Activated CD8-positive, alpha-beta memory T cell treated with anti-CD3 and anti-CD28 coated beads for 36 hours (primary cell): Measurements from ENCODE around the gene DAAM1. TPM values are rescaled to one million over a fixed set of nuclear protein-coding genes. Genes with fewer than 3 reads are reported as not detected.

ENCODE experiments used
- CTCF ChIA-PET: fragments of 350-600 bp; sonication (Branson Sonifier 250); formaldehyde crosslinking; loops from one replicate; lab custom pipeline; 2021; ENCODE audit warnings: antibody characterized with exemption; lab: Charles Lee
- POLR2A ChIA-PET: fragments of 350-600 bp; sonication (Branson Sonifier 250); formaldehyde crosslinking; loops from one replicate; lab custom pipeline; 2021; ENCODE audit warnings: antibody characterized with exemption; lab: Charles Lee
- total RNA-seq, 2 experiments: library from RNA; stranded (reverse); gene quantifications; one replicate each; pipeline ENCODE4 v1.2.3, GENCODE V29; 2021

The DAAM1 gene
- total RNA-seq, 2 experiments from 2014 or later = 9.4 to 9.7 TPM

DNA sequence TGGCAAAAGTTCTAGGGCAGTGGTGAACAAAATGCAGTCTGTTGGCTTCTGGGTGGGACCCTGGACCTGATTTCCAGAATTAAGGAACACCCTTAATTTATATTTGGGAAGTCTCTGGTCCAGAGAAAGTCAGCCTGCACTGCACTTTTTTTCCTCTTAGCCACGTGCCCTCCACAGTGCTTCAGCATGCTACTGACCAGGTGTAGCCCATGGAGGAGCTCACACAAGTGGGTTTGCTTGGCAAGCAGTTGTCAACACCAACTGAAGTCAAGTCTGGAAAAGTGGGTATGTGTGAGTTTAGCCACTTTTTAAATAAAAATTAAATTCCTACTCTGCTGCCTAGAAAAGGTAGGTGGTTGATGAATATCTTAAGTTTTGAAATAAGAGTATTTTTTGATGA is 111.3 kb downstream of the DAAM1 start:
- CTCF ChIA-PET = interaction anchor here (0.5 kb wide), 1 partner anchor 119 kb away, joined by 3 read pairs; no protein-coding TSS in a partner anchor
- POLR2A ChIA-PET = no interaction called here

DNA sequence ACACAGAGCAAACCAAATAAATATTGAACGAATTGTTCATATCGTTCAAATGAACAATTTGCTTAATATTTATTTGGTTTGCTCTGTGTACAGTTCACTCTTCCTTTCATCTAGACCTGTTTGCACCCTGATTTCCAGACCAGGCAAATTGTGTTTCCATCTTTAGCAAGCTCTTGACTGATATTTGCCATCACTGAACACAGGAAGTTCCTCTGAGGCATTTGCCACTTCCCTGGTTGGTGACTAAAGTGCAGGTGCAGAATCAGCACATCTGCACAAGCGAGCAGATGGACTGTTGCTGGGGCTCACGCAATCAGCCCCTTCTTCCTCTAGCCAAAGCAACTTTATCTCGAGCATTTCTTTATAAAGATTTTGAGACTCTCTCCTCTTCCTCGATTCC is 112.9 kb downstream of the DAAM1 start:
- POLR2A ChIA-PET = no interaction called here
- CTCF ChIA-PET = no interaction called here

DNA sequence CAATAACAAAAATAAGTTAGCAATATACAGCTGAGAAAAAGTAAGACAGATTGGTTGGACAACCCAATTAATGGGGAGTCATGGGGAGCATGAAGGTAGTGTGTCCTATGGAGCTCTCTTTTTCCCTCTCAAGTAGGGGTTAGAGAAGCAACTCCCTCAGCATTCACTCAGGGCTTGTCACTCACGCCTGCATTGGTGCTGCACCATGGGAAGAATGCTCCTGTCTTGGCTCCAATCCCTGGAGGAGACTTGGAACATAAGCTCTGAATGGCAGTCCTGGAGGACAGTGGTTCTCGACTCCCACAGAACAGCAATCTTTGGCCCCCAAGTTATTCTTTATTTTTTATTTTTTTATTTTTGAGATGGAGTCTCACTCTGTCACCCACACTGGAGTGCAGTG is 113.8 kb downstream of the DAAM1 start:
- CTCF ChIA-PET = no interaction called here
- POLR2A ChIA-PET = no interaction called here

DNA sequence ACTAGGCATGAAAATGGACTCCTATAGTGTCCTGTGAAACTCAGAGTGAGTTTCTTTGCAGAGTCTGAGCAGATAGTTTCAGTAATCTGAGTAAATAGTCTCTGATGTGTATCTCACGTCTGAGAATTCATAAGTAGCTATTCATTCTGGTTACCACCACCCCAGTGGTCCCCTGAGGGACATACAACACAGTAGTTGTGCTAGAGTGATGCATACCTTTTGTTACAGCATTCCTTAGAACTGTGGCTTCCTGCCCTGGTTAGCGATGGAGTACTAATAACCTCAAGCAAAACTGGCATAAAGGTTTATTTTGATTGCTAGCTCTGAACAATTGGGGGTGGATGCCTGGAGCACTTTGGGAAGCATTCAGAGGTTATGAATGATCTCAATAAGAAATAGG is 114.7 kb downstream of the DAAM1 start:
- ChIA-PET CTCF (interaction anchor here (1.2 kb wide), 1 partner anchor 12 kb away, joined by 4 read pairs; no protein-coding TSS in a partner anchor), POLR2A (no interaction called here)

DNA sequence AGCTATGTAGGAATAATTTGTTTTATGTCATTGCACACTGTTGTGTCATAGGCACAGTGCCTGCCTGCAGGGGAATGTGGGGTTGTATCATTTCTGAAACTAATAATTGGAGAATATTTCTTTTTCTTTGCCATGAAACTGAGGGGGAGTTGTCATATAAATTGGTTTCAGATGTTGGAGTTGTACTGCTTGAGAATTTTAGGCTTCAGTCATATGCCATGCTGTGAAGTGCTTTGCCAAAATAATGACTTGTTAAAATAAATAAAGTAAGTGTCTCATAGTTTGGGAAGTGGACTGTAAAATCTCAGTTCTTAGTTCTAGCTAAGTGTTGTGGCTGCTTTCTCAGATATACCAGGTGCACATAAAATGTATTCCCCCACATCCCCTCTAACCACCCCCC is 116.8 kb downstream of the DAAM1 start:
- ChIA-PET CTCF (interaction anchor here (1.1 kb wide), 1 partner anchor 14 kb away, joined by 3 read pairs; no protein-coding TSS in a partner anchor), POLR2A (no interaction called here)

DNA sequence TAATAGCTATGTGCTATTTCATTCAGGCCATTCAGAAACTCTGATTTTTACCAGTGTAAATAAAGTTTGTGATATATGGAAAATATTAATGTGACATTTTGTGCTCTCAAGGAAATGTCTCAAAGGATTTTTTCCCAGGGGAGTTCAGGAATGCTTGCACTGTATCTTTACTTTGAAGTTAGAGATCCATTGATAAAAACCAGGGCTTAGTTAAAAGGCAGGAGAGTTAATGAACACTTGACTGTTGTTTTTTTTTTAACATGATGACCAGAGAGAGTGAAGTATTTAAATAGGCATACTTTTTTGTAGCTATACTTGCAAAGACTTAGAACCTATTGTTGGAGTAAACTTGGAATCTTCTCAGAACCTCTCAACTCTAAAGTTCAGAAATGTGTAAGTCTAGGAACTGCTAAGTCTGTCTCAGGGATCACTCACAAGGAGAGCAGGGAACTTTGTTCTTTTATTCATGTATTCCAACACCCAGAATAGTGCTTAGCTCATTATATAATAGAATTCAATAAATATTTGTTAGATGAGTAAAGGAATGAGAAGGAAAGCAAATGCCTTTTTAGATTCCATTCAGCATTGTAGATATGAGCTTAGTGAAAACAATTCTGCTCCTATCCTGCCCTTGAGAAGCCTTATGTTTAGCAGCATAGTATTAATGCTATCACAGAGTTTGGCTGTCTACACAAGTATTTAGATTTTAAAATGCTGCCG is 117.5 kb downstream of the DAAM1 start:
- ChIA-PET POLR2A (no interaction called here), CTCF (interaction anchor here (1.1 kb wide), 1 partner anchor 13 kb away, joined by 3 read pairs; no protein-coding TSS in a partner anchor)

DNA sequence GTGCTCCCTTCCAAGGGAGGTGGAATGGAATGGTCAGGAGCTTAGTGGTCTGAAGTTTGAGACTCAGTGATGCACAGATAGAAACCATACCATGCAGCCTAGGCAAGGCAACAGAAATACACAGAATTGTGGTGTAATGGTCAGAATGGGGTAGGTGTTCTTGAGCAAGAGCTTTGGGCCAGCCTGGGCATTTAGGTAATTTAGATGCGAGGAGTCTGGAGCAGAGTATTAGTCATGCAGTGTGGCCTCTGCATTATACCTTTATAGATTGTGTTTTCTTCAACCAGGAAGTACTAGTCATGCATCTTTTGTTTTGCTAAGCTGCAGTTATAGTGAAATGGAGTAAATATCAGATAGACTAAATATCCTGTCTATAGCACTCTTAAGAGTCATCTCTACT is 118.3 kb downstream of the DAAM1 start:
- ChIA-PET CTCF (no interaction called here), POLR2A (no interaction called here)

DNA sequence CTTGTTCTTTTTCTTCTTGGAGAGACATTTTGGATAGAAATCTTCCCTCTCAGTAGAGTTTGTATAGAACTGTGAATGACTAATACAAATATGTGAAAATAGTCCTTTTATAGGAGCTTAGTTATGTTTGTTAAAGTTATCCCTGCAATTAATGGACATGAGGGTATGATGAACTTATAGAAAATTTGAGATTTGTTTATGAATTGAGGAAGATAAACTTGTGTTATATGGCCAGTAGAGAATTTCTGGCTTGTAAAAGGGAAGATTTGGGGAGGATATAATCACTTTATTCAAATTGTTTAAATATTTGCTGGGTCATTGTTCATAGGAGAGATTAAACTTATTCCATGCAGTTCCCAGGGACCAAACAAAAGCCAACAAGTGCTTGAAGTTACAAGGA is 119.6 kb downstream of the DAAM1 start:
- ChIA-PET CTCF (no interaction called here), POLR2A (no interaction called here)

DNA sequence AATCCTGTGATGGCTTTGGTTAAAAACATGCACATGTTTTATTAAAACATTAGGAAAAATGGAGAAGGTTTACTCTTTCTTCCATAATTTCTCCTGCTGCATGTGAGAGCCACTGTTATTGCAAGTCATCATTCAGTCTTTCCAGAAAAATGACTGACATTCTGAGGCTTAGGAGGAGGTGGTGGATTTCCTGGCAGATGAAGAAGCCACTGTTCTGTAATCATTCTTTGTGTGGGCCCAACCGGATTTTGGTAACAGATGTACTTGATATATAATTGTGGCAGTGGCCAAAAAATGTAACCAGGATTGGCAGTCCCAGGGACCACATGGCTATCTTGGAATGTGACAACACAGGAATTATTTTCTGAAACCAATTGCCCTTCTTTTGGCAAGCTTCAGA is 120.2 kb downstream of the DAAM1 start:
- CTCF ChIA-PET = no interaction called here
- POLR2A ChIA-PET = no interaction called here

DNA sequence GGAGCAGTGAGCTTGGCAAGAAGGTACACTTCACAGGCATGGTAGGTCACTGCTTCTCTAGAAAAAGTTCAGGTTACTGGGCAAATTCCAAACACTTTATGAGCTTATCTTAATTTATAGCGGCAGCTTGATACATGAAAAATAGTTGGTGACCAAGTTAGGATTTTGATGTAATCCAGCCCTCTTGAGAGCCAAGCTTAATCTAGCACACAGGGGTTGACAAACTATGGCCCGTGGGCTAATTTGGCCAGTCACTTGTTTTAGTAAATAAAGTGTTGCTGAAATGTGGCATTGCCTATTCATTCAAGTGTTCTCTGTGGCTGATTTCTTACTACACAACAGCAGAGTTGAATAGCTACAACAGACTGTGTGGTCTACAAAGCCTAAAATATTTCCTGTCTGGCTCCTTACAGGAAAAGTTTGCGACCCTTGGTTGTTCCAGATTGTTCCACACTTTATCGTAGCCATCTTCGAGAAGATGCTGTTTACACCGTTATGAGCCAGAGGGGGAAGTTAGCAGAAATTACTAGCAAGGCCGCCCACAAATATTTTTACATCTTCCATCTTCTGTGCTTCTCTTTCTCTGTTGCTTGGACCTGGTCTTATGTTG is 120.9 kb downstream of the DAAM1 start:
- ChIA-PET POLR2A (no interaction called here), CTCF (no interaction called here)

DNA sequence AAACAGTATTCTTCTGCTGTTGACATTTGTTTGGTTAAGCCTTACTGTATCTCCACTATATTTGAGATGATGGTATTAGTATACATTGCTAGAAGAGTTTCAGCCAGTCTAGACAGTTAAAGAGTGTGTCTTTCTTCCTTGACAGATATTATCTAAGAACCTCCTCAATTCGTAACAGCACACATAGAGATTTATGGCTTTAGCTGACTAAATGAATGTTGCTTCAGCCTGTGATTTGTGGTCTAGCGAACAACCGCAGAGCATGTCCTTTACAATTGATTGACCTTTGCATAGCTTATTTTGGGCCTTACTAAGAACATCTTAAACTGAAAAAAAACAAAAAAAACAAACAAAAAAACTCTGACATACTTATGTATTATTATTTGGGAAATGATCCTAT is 122.2 kb downstream of the DAAM1 start:
- CTCF ChIA-PET = interaction anchor here (0.7 kb wide), 1 partner anchor 11 kb away, joined by 3 read pairs; no protein-coding TSS in a partner anchor
- POLR2A ChIA-PET = no interaction called here

DNA sequence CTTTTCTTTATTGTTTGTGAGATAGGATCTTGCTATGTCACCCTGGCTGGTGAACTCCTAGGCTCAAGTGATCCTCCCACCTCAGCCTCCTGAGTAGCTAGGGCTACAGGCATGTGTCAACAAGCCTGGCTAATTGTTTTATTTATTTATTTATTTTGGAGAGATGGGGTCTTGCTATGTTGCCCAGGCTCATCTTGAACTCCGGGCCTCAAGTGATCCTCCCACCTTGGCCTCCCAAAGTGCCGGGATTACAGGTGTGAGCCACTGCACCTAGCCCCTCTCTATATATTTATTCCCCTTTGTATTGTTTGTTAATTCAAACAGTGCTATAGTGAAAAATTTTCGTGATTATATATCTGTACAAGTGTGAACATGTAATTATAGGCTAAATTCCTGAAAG is 123.3 kb downstream of the DAAM1 start:
- ChIA-PET POLR2A (no interaction called here), CTCF (no interaction called here)

DNA sequence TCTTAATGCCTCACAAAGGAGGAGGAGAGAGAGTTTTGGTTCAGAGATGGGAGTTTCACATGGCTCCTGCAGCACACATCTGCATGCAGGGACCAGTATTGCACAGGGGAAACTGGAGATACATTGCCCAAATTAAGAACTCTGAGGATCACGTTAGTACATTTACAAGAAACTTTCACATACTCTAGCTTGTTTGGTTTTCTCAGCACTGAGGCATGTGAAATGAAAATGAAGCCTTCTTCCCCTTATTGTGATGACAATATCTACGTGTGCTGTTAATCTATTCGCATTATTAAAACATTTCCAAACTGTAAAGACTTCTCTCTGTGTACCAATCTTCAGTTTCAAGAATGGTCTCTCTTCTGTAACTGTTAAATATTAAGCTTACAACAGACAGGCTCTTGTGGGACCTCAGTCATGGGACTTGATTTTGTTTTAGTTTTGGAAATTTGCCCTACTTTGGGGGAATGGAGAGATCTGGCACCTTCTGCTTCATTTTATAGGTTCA is 124.7 kb downstream of the DAAM1 start:
- ChIA-PET POLR2A (no interaction called here), CTCF (interaction anchor here (1.2 kb wide), 1 partner anchor 182 kb away, joined by 3 read pairs; no protein-coding TSS in a partner anchor)

DNA sequence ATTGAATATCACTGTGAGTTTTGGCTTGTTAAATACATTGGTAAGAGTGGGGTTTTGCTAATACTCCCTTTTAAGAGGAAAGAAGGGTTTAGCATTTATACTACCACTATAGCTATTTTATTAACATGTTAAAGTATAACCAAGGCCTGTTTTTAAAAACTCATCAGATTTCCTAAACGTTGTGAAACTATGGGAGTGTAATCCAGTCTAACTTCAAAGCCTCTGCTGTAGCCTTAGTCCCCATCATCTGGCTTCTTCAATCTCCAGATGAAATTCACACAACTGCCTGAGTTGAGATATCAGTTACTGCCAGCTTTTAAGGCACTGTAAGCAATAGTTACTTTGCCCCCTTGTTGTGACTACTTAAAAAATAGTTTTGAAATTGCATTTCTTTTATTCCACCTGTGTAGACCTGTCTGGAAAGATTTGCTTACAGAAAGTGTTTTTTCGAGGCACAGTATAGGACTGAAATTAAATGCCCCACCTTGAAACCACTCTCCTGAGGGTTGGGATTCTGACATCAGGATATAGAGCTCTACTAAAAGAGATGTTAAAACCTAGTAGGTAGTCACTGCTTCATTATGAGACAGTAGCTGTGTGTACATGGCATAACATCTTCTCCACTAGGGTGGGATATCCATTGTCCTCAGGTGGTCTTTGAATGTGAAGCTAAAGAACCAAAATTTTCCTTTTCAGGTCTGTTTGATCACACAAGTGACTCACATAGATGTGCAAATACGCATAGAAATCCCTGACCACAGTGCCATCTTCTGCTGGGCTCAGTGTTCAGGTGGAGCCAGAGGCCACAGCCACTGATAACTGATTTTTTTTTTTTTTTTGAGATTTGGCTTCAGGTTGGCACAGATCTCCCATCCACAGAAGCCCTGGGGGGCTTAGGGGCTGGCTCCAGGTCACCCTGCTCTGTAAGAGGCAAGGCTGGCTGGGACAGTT is 125.5 kb downstream of the DAAM1 start:
- ChIA-PET CTCF (interaction anchor here (0.7 to 1.2 kb wide), 2 partner anchors 28 to 183 kb away, joined by 3 read pairs; no protein-coding TSS in a partner anchor), POLR2A (no interaction called here)

DNA sequence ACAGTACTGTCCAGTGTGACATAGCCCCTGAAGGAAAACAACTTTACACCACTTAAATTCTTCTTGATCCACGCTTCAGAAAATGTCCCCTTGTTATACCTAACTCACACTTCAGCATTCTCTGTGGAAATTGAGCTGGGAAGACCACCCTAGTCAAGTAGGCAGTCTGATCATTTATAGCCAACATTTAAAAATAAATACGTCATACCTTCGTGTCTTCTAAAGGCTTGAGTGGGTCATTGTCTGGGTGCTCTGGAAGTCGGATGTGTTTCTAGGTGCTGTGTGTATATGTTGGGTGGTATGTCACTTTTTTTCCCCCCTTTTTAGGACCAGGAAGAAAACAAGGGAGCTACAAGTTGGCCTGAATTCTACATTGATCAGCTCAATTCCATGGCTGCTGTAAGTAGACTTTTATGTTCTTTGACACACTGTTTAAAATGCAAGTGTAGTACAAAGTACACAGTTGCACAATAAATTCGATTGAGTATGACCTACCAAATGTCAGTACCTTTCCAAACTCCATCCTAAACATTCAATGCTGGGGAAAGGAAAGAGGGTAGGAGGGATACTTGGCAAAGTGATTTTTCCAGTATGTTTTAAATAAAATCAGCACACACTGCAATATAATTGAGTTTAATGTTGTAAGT is 126.6 kb downstream of the DAAM1 start:
- POLR2A ChIA-PET = no interaction called here
- CTCF ChIA-PET = interaction anchor here (0.7 to 1.3 kb wide), 2 partner anchors 11 to 120 kb away, joined by 3 to 4 read pairs; no protein-coding TSS in a partner anchor

DNA sequence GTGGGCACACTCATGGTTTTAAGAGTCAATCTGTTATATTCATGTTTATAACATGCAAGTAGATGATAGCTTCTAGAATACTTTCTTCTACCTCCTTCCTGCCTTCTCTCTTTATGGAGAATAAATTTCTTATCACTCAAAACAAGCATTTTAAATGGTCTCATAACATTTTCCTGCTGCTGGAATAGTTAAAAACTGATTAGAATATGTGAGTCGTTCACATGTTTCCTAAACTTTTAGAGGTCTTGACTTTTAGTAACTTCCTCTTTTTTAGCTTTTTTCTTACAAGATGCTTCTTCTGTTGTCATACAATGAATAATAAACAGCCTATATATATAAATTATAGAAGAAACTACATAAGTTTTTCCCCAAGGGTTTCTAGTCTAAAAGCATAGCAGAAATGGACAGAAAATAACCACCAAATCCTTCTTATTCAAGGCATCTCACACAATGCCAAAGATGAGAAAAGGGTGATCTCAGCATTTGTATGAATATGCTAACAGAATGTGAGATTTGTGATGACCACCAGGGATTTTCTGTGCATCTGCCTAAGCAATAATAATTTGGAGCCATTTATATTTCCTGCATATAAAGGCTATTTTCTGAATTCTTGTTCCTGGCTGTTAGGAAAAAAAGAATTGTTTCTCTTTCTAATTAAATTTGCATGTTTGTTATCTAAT is 127.8 kb downstream of the DAAM1 start:
- ChIA-PET CTCF (interaction anchor here (1.3 kb wide), 1 partner anchor 12 kb away, joined by 4 read pairs; no protein-coding TSS in a partner anchor), POLR2A (no interaction called here)

DNA sequence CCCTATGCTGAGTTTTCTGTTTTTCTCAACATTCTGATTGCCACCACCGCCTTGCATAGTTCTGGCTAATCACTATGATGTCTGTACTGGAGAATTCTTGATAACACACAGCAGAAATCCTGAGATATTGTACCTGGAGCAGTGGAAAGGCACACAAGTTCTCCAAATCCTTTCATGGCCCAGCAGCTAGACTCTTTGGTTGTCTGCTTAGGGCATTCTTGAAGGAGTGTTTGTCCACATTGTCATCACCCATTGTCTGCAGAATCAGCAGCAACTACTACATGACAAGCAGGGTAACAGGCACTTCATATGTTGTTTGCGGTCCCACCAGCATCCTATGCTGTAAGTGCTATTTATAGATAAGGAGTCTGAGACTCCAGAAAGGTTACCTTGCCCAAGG is 128.9 kb downstream of the DAAM1 start:
- CTCF ChIA-PET = no interaction called here
- POLR2A ChIA-PET = no interaction called here

DNA sequence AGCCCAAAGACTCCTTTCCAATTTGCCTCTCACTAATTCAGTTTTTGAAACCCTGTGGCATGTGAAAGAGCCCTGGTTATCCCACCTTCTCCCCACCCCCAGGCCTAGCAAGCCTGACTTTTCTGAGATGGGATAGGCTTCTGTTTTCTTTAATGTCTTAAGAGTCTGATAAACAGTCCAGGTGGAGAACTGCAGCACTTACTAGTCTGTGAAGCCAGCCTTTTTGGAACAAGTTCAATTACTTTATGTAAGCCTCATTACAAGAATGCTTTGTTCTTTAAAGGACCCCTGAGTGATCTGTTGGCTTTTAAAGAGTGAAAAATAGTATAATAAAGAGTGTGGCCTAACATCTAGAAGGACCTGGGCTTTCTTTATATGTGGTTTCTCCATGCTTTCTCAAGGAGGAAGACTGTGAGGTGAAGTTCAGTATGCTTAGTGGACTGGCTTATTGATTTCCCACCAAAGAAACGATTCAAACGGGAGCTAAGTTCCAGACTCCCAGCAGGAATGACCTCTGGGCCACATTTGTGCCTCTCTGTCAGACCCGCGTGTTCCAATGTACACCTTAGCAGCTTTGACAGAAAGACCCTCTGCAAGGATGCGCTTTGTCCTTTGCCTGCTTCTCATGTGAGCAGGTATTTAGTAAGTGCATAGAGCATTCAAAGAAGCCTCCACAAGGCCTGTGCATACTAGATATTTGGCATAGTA is 129.5 kb downstream of the DAAM1 start:
- ChIA-PET CTCF (no interaction called here), POLR2A (no interaction called here)
